Transverse colon (tissue), 3 donors: Measurements from ENCODE around the gene SYT17.

ENCODE experiments used
- EP300 ChIP-seq: sonication (generic); formaldehyde crosslinking; IDR thresholded peaks from one replicate; pipeline ENCODE4 v1.6.1; 2017; ENCODE audit warnings: antibody characterized with exemption, low read depth
- POLR2A ChIP-seq: fragments of 450-650 bp; IDR thresholded peaks from one replicate; pipeline ENCODE4 v1.6.1; 2016; ENCODE audit warnings: antibody characterized with exemption, mild to moderate bottlenecking, moderate library complexity
- TF ChIP-seq, protein P1 (sequence below), 5 experiments: fragments of 200-600 bp in 3 of 5; fragments of 450-650 bp in 2 of 5; sonication (generic) in 3 of 5; IDR thresholded peaks; 1 replicate in 2 of 5; 2 replicates in 3 of 5; pipeline ENCODE4 v1.5.1; 2016 to 2017; ENCODE audit warnings: antibody characterized with exemption in 5 of 5, inconsistent platforms in 3 of 5, mild to moderate bottlenecking in 2 of 5, moderate library complexity in 1 of 5

DNA sequence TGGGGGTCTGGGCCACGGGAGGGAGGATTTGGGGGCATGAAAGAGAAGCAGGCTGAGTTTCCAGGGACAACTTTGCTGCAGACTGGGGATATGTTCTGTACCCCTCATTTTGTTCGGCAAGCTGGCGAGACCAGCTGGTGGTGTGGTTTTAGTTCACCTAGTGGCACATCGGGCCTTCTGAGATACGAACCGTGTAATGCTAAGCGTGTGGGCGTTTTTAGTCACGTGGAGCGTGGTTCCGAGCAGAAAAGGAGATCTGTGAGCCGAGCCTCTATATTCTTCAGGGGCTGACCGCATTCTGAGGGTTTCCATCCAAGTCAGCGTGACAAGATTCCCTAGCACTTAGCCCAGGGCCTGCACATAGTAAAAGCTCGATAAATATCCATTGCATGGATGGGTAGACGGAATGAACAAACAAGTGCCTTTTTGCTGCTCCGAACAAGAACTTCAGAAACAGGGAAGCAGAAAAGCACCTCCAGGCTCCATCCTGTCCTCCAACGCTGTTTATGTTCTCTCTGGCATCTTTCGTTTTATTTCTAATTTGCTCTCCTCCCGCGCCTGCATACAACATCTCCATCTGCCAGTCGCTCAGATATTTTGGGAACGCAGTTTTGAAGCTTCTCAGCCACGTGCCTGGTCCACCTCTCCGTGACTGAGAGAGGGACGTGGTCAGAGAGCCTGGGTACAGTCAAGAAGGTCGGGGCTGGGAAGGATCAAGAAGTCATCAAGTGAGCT lies 5.8 kb downstream of the SYT17 start:
- TF ChIP-seq, protein P1, sequence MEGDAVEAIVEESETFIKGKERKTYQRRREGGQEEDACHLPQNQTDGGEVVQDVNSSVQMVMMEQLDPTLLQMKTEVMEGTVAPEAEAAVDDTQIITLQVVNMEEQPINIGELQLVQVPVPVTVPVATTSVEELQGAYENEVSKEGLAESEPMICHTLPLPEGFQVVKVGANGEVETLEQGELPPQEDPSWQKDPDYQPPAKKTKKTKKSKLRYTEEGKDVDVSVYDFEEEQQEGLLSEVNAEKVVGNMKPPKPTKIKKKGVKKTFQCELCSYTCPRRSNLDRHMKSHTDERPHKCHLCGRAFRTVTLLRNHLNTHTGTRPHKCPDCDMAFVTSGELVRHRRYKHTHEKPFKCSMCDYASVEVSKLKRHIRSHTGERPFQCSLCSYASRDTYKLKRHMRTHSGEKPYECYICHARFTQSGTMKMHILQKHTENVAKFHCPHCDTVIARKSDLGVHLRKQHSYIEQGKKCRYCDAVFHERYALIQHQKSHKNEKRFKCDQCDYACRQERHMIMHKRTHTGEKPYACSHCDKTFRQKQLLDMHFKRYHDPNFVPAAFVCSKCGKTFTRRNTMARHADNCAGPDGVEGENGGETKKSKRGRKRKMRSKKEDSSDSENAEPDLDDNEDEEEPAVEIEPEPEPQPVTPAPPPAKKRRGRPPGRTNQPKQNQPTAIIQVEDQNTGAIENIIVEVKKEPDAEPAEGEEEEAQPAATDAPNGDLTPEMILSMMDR (IDR thresholded peaks at IDR 0.05) = no peak
- TF ChIP-seq POLR2A (no peak), EP300 (no peak)
